K562 (cell line): ENCODE measurements around the gene UBR3. TPM values are rescaled to one million over a fixed set of nuclear protein-coding genes. Genes with fewer than 3 reads are reported as not detected.

ENCODE experiments used
- ADNP ChIP-seq: fragments of 200-800 bp; sonication (Bioruptor generic); IDR thresholded peaks from 2 replicates; pipeline ENCODE4 v1.6.1; 2016; ENCODE audit warnings: missing genetic modification characterization, missing compliant biosample characterization
- ATF2 ChIP-seq: sonication (generic); formaldehyde crosslinking; IDR thresholded peaks from 2 replicates; pipeline ENCODE4 v1.8.1; 2022; ENCODE audit warnings: missing genetic modification reagents
- DLX4 ChIP-seq: fragments of 250-450 bp; sonication (Bioruptor Pico); IDR thresholded peaks from 2 replicates; pipeline ENCODE4 v1.6.1; 2021; ENCODE audit warnings: mild to moderate bottlenecking
- KDM4B ChIP-seq, 2 experiments: fragments of 450-650 bp in 1 of 2; sonication (generic) in 1 of 2; IDR thresholded peaks; 2 replicates each; pipeline ENCODE4 v1.6.1; 2016 to 2017; ENCODE audit warnings: borderline replicate concordance in 2 of 2, antibody characterized with exemption in 1 of 2, low read depth in 1 of 2, mild to moderate bottlenecking in 1 of 2
- L3MBTL2 ChIP-seq: fragments of 450-650 bp; IDR thresholded peaks from 2 replicates; pipeline ENCODE4 v1.6.1; 2016; ENCODE audit warnings: mild to moderate bottlenecking, moderate library complexity
- MGA ChIP-seq: fragments of 450-650 bp; IDR thresholded peaks from 2 replicates; pipeline ENCODE4 v1.6.1; 2016; ENCODE audit warnings: mild to moderate bottlenecking, moderate library complexity
- NR3C1 ChIP-seq: sonication (generic); formaldehyde crosslinking; IDR thresholded peaks from 2 replicates; pipeline ENCODE4 v1.8.1; 2022; ENCODE audit warnings: missing genetic modification reagents
- RAD51 ChIP-seq: fragments of 450-650 bp; IDR thresholded peaks from 2 replicates; pipeline ENCODE4 v1.7.1; 2016; ENCODE audit warnings: low read depth, mild to moderate bottlenecking, borderline replicate concordance
- RREB1 ChIP-seq: fragments of 250-450 bp; sonication (Bioruptor Pico); IDR thresholded peaks from 2 replicates; pipeline ENCODE4 v1.4.0; 2020
- polyA plus RNA-seq, 8 experiments: library from polyadenylated mRNA; depleted of rRNA in 4 of 8; stranded (reverse) in 5 of 8; unstranded in 3 of 8; fragments of >200 nt; fragmentation: Nextera tagmentation in 2 of 8; fragmentation: Illumina TruSeq in 1 of 8; extraction: Ambion mirVana in 2 of 8; extraction: Trizol in 1 of 8; gene quantifications; 2 replicates each; pipeline versions ENCODE4 v1.2.1 to v1.2.3, GENCODE V29; 2011 to 2014; ENCODE audit warnings: inconsistent platforms in 1 of 8, missing spikeins in 1 of 8
- total RNA-seq, 7 experiments: library from RNA; depleted of rRNA in 6 of 7; stranded (reverse); fragments of >200 nt in 6 of 7; fragmentation: Illumina TruSeq in 2 of 7; extraction: Trizol in 2 of 7; gene quantifications; 2 replicates each; pipeline versions ENCODE4 v1.2.1 to v1.2.3, GENCODE V29; 2011 to 2021; ENCODE audit warnings: low replicate concordance in 1 of 7

UBR3 gene
- total and polyA plus RNA-seq, 9 of the 15 experiments (the other 6 are each of a cell fraction or from before 2014, with no cell fraction given): 14.4 to 63.5 (median 40.4) TPM

GRCh38 chr2:170101789-170102188 lies 274.5 kb downstream of the UBR3 start (continued):
- TF ChIP-seq ADNP (no peak), MGA (no peak; the same call in 1 of the 2 replicates), RREB1 (CRISPR knock-in tag) (no peak), KDM4B (IDR thresholded peaks at IDR 0.05; ENCODE audit: borderline replicate concordance in 2 of 2, low read depth in 1 of 2) (no peak), DLX4 (no peak), NR3C1 (CRISPR knock-in tag) (no peak), ATF2 (CRISPR knock-in tag) (no peak), L3MBTL2 (no peak), RAD51 (no peak)
